Endothelial cell of umbilical vein (primary cell): ENCODE data around the gene KCNN1. TPM values are rescaled to one million over a fixed set of nuclear protein-coding genes. Genes with fewer than 3 reads are reported as not detected.

ENCODE experiments used
- BruUV-seq: library from RNA; stranded (reverse); fragments of 400-500 nt; replicated peaks from 2 replicates; lab custom pipeline; 2021; lab: Mats Ljungman, UMichigan
- CTCF ChIA-PET: fragments of 300-600, 350-600 bp; sonication (Branson Sonifier 250); formaldehyde crosslinking; loops from one replicate; lab custom pipeline; 2021; ENCODE audit warnings: antibody characterized with exemption, inconsistent platforms; lab: Charles Lee
- POLR2A ChIA-PET: fragments of 300-600, 350-600 bp; sonication (Branson Sonifier 250); formaldehyde crosslinking; loops from one replicate; lab custom pipeline; 2021; ENCODE audit warnings: antibody characterized with exemption, inconsistent platforms; lab: Charles Lee
- DNase-seq: peaks from one replicate; pipeline ENCODE4 v3.0.0-alpha.2; 2011; ENCODE audit warnings: low read depth, low spot score
- FAIRE-seq: peaks from 2 replicates; lab custom pipeline; 2011; peaks lifted over from hg19 to GRCh38; lab: Jason Lieb, UNC
- H2AFZ ChIP-seq: 2 replicates; pipeline ENCODE4 v1.6.0; 2012; ENCODE audit warnings: low read depth, low read length, control low read depth, inconsistent platforms
- H3K27ac ChIP-seq: 2 replicates; pipeline ENCODE4 v1.5.1; 2011; ENCODE audit warnings: low read depth, mild to moderate bottlenecking, control low read depth, low read length, moderate library complexity; ENCODE audit not compliant: insufficient read depth
- H3K27me3 ChIP-seq, 2 experiments: 2 replicates each; pipeline versions ENCODE4 v1.6.0 to v1.6.1; 2011; ENCODE audit warnings: low read length in 2 of 2, mixed read lengths in 1 of 2; ENCODE audit not compliant: control insufficient read depth in 2 of 2, insufficient read depth in 2 of 2
- H3K36me3 ChIP-seq, 2 experiments: 2 replicates in 1 of 2; 3 replicates in 1 of 2; pipeline ENCODE4 v1.5.1; 2011; ENCODE audit warnings: low read length in 2 of 2, mild to moderate bottlenecking in 1 of 2, moderate library complexity in 1 of 2; ENCODE audit not compliant: control insufficient read depth in 2 of 2, insufficient read depth in 2 of 2; ENCODE audit errors: extremely low read depth in 1 of 2
- H3K4me1 ChIP-seq: 3 replicates; pipeline ENCODE4 v1.5.1; 2011; ENCODE audit warnings: mild to moderate bottlenecking, low read length; ENCODE audit not compliant: control insufficient read depth, insufficient read depth; ENCODE audit errors: extremely low read depth
- H3K4me2 ChIP-seq: 2 replicates; pipeline ENCODE4 v1.6.1; 2011; ENCODE audit warnings: low read length, control low read depth, mixed read lengths; ENCODE audit not compliant: insufficient read depth
- H3K4me3 ChIP-seq, 3 experiments: fragments of 200-600 bp in 1 of 3; sonication (generic), shearing (Covaris generic) in 1 of 3; replicated peaks in 1 of 3; 2 replicates each; pipeline ENCODE4 v1.5.1; 2011 to 2016; ENCODE audit warnings: control low read depth in 3 of 3, low read length in 3 of 3, mild to moderate bottlenecking in 2 of 3, inconsistent platforms in 1 of 3, low read depth in 1 of 3, moderate library complexity in 1 of 3; ENCODE audit not compliant: insufficient read depth in 1 of 3
- H3K79me2 ChIP-seq: 2 replicates; pipeline ENCODE4 v1.6.0; 2012; ENCODE audit warnings: low read length, inconsistent platforms; ENCODE audit not compliant: control insufficient read depth, insufficient read depth
- H3K9ac ChIP-seq: replicated peaks from 2 replicates; pipeline ENCODE3; 2011; ENCODE audit warnings: low read length, control low read depth; ENCODE audit not compliant: insufficient read depth; ENCODE audit errors: extremely low read depth
- H3K9me1 ChIP-seq: replicated peaks from 3 replicates; pipeline ENCODE4 v1.6.0; 2011; ENCODE audit warnings: mild to moderate bottlenecking, low read length; ENCODE audit not compliant: control insufficient read depth, insufficient read depth; ENCODE audit errors: extremely low read depth
- H3K9me3 ChIP-seq: replicated peaks from 2 replicates; pipeline ENCODE4 v1.5.1; 2012; ENCODE audit warnings: low read length, inconsistent platforms; ENCODE audit not compliant: control insufficient read depth, insufficient read depth
- H4K20me1 ChIP-seq: replicated peaks from 2 replicates; pipeline ENCODE3; 2011; ENCODE audit warnings: mild to moderate bottlenecking, low read length; ENCODE audit not compliant: control insufficient read depth, insufficient read depth; ENCODE audit errors: extremely low read depth
- EZH2 ChIP-seq: IDR thresholded peaks from 2 replicates; pipeline ENCODE4 v1.6.1; 2012; ENCODE audit warnings: borderline replicate concordance, low read depth, mild to moderate bottlenecking, moderate library complexity, low read length, inconsistent platforms; ENCODE audit not compliant: severe bottlenecking
- FOS ChIP-seq: IDR thresholded peaks from 2 replicates; pipeline ENCODE4 v1.6.1; 2011; ENCODE audit warnings: mild to moderate bottlenecking, low read length, moderate library complexity, borderline replicate concordance; ENCODE audit not compliant: insufficient read depth
- GATA2 ChIP-seq: IDR thresholded peaks from 2 replicates; pipeline ENCODE4 v1.7.0; 2011; ENCODE audit warnings: low read depth, mild to moderate bottlenecking, moderate library complexity, mixed read lengths, low read length; ENCODE audit not compliant: insufficient read length, insufficient read depth
- JUN ChIP-seq: IDR thresholded peaks from 2 replicates; pipeline ENCODE4 v1.6.1; 2011; ENCODE audit warnings: borderline replicate concordance, low read depth; ENCODE audit not compliant: insufficient read length, insufficient read depth
- MAX ChIP-seq: IDR thresholded peaks from 2 replicates; pipeline ENCODE4 v1.6.1; 2011; ENCODE audit not compliant: insufficient read depth, insufficient read length
- MYC ChIP-seq: IDR thresholded peaks from one replicate; pipeline ENCODE4 v1.6.1; 2011; ENCODE audit warnings: mild to moderate bottlenecking, low read depth, low read length
- POLR2A ChIP-seq: IDR thresholded peaks from 2 replicates; pipeline ENCODE4 v1.6.1; 2012; ENCODE audit warnings: low read depth, mild to moderate bottlenecking, control low read depth, low read length
- POLR2AphosphoS5 ChIP-seq: IDR thresholded peaks from 2 replicates; pipeline ENCODE4 v1.6.1; 2012; ENCODE audit warnings: low read depth, mild to moderate bottlenecking, control low read depth, low read length, moderate library complexity; ENCODE audit not compliant: insufficient read depth
- dilution Hi-C: fragments of 300-500 bp; cut with MboI; formaldehyde crosslinking; loops from one replicate; pipeline ENCODE4 v1.15.0; 2019; ENCODE audit warnings: low sequenced_read_pairs; ENCODE audit not compliant: extremely low pct_ligation_motif_present
- intact Hi-C: fragments of 100-400 bp; cut with micrococcal nuclease; formaldehyde crosslinking; loops from one replicate; pipeline ENCODE4 v1.10.0; 2022
- polyA plus RNA-seq, 4 experiments: library from polyadenylated mRNA; depleted of rRNA in 3 of 4; stranded (reverse) in 3 of 4; unstranded in 1 of 4; fragments of >200 nt; gene quantifications; 2 replicates each; pipeline versions ENCODE4 v1.2.1 to v1.2.3, GENCODE V29; 2011 to 2012; ENCODE audit warnings: missing spikeins in 1 of 4
- total RNA-seq: library from RNA; stranded (reverse); gene quantifications from 2 replicates; pipeline ENCODE4 v1.2.3, GENCODE V29; 2021

The KCNN1 gene
- total and polyA plus RNA-seq, 2 donors (not counting 3 experiments of a cell fraction or from before 2014, with no cell fraction given), result 0.18 to 0.80 TPM

- CTCF ChIA-PET, result interaction anchor here (3.1 to 4.0 kb wide), 2 partner anchors 37 to 40 kb away, joined by 19 to 20 read pairs; no protein-coding TSS in a partner anchor
Measured at GRCh38 chr19:17957149-17957849, 9.6 kb upstream of the KCNN1 start.

GRCh38 chr19:17957885-17958284 lies 9.0 kb upstream of the KCNN1 start:
- Histone ChIP-seq H3K36me3 (no peaks in the 10 kb centered on the region), H3K4me1 (no peaks in the 10 kb centered on the region), H3K27ac (no peak overlapping the region), H2AFZ (no peak overlapping the region), H3K79me2 (no peaks in the 10 kb centered on the region), H4K20me1 (no peaks in the 10 kb centered on the region), H3K4me3 (no peak overlapping the region), H3K9me3 (no peaks in the 10 kb centered on the region), H3K9ac (no peak overlapping the region), H3K9me1 (no peaks in the 10 kb centered on the region), H3K27me3 (peaks cover 12 to 19% of the 10 kb centered on the region in 2 experiments), H3K4me2 (no peak overlapping the region)
- TF ChIP-seq GATA2 (no peak), FOS (no peak), MYC (no peak), EZH2 (no peak), POLR2AphosphoS5 (no peak)
- ChIA-PET CTCF (interaction anchor here (0.7 to 4.0 kb wide), 3 partner anchors 11 to 36 kb away, joined by 3 to 19 read pairs (median 3); no protein-coding TSS in a partner anchor), POLR2A (interaction anchor here (0.6 kb wide), 1 partner anchor 37 kb away, joined by 10 read pairs; no protein-coding TSS in a partner anchor)
- intact Hi-C loops (no loop called here), dilution Hi-C loops (no loop called here)
- no peak for DNase-seq
- no peak for FAIRE-seq
- no TSS peak for BruUV-seq

More at GRCh38 chr19:17957149-17957849, 9.6 kb upstream of the KCNN1 start:
- H3K4me2 ChIP-seq, result no peak overlapping the region
- TF ChIP-seq GATA2 (no peak), JUN (no peak), MYC (no peak), POLR2AphosphoS5 (no peak), POLR2A (no peak), MAX (no peak), FOS (no peak)
- POLR2A ChIA-PET, result no interaction called here
- no peaks in the 10 kb centered on the region for H3K79me2 ChIP-seq
- no peaks in the 10 kb centered on the region for H3K9me1 ChIP-seq
- no peaks in the 10 kb centered on the region for H3K36me3 ChIP-seq
- no peak for DNase-seq
- BruUV-seq, result no TSS peak
- H3K9ac ChIP-seq, result no peak overlapping the region
- peaks cover 18 to 24% of the 10 kb centered on the region in 2 experiments for H3K27me3 ChIP-seq
- no peaks in the 10 kb centered on the region for H3K4me1 ChIP-seq
- no peaks in the 10 kb centered on the region for H4K20me1 ChIP-seq
- no peak overlapping the region for H3K4me3 ChIP-seq
- no peak overlapping the region for H2AFZ ChIP-seq
- dilution Hi-C loops (no loop called here), intact Hi-C loops (no loop called here)
- no peak for FAIRE-seq
- H3K9me3 ChIP-seq, result no peaks in the 10 kb centered on the region
- no peak overlapping the region for H3K27ac ChIP-seq
